IPS DF 4.7 (cell line): Measurements from ENCODE around the gene NME7.

Experiments used
- DNase-seq: peaks from one replicate; pipeline ENCODE4 v3.0.0-alpha.2; 2013; ENCODE audit warnings: low spot score; ENCODE audit errors: extremely low read depth

Gene NME7

GRCh38 chr1:169108863-169109560, 258.6 kb downstream of the NME7 start:
- no peak for DNase-seq

GRCh38 chr1:169108223-169108622, 259.4 kb downstream of the NME7 start:
- DNase-seq: no peak

DNA sequence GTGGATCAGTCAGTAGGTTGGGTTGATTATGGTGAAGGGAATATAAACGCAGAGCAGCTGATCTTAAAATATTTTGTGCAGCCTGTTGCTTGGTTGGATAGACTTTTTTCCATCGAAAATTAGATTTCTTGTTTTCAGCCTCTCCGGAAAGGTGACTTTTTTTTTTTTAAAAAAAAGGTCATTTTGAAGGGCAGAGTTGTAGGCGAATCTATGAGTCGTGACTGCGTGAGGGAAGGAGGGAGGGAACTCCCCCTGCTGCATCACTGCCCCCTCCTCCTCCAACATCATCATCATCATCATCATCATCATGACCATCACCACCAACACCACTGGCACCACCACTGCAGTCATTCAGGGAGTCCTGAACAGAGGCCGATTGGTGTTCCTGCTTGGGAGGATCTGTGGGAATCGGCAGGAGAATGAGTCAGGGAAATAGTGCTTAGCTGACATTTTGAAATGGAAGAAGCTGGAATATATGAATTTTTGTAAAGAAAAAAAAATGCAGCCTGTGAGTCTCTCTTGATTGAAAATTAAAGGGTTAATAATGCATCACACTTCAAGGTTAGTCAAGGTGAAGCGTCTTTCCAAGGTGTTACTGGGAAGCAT, 259.9 kb downstream of the NME7 start:
- no peak for DNase-seq

GRCh38 chr1:169106921-169107602, 260.5 kb downstream of the NME7 start:
- DNase-seq: no peak

- peak; percentile 33 for DNase-seq
Observed at GRCh38 chr1:169106095-169106920, 261.3 kb downstream of the NME7 start, which contains the start of gene ATP1B1. Gene ATP1B1 (plus strand): TSS chr1:169106690. CDS start chr1:169106830, 140 bp downstream.

- DNase-seq: no peak
Observed at GRCh38 chr1:169105434-169106094, 262.0 kb downstream of the NME7 start.

DNA sequence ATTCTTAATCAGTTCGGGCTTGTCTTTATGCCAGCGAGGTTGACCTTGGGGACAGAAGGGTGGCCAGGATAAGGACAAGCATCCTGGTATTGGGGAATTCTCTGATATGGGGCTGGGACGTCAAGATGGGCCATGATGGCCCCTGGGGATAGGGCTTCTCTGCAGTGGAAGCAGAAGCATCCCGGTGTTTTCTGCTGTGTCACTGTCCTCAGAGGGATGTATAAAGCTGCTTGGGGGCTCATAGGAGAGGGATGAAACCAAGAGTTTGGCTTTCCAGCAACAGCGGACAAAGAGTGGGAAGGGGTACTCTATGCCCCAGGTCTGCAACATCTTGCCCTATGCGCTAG, 262.5 kb downstream of the NME7 start:
- no peak for DNase-seq

DNA sequence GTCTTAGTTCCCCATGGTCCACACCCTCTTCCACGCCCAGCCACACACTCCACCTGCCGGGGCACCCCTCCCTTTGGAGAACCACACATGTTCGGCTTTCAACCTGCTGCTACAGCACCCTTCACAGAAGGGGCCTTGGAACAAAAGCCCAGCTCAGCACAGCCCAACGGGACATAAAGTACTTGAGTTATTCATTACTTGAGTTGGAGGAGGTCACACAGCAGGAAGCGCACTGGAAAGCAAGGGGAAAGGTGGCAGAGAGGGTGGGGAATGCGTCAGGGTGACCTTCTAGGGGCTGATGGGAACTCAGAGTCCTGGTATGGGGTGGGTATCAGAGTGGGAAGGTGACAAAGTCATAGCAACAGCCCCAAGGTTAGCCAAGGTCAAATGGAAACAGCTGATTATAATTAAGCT, 264.1 kb downstream of the NME7 start:
- DNase-seq: no peak

DNA sequence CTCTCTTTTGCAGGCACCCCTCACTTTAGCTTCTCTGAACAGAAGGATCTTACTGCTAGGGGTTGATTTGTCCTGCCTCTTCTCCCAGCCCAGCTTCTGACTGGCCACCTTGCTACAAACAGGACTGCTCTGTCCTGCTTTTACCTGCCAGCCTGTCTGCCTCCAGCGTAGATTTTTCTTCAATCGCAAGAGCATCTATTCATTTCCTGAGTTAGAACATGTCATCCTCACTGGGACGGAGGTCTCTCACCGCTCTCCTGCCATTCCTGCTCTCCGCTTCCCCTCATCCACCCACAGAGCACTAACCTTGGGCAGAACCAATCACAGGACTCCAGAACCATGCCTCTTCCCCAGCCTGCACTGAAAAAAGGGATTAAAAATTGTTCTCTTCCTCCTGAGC, 264.6 kb downstream of the NME7 start:
- DNase-seq: no peak

DNA sequence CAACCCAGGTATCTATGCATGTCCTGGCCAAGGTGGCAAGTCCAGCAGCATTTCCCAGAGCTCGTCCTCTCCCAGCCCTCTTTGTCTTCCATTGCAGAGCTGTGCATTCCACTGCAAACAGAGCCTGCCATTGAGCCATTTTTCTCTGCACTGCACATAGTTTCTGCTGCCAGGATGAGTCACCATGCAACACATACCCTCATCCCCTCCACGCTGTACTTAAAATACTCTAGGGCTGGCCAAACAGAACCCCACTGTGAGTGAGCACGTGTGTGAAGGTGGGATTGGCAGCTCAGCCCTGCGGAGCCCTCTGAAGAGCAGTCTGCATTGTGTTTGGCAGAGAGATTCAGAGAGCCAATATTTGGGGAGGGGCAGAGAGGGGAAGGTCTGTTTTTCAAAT, 265.0 kb downstream of the NME7 start:
- DNase-seq: no peak

DNA sequence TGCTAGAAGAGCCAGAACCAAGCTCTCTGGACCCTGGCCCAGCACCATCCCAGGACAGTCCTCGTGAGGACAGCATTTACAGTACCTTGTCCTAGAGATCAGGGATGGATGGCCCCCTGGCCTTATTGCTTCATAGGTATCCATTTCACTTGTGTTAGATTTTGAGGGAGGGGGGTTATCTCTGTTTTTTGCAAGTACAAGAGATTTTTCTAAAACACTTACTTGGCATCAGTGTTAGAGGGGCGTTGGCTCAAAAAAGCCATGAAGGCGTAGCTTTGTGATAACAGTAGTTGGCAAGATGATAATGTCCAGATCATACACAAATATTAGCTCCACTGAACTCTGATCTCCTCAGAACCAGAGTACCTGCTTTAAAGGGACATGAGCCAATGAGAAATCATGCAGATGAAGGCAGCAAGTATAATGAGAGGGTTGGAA, 266.9 kb downstream of the NME7 start:
- DNase-seq: no peak

DNA sequence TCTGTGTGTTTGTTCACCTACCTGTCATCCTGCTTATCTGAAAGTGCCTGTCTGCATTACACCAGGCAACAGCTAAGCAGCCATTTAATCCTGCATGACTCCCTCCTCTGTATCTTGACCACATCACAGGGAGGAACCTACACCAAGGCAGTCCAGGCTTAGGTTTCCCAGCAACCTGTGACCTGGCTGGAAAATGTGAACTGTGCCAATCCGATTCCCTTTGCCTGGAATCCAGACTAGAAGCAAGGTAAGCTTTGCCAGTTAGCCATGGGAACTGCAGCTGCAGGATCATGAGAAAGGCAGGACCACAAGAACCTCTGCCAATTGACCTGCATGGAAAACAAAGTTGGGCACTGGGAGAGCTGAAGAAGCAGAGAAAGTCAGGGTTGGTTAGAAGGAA, 267.4 kb downstream of the NME7 start:
- no peak for DNase-seq

GRCh38 chr1:169099561-169099960, 268.0 kb downstream of the NME7 start:
- DNase-seq: no peak

GRCh38 chr1:169098380-169098779, 269.2 kb downstream of the NME7 start:
- no peak for DNase-seq

GRCh38 chr1:169094897-169095569, 272.6 kb downstream of the NME7 start:
- no peak for DNase-seq

- DNase-seq: no peak
Observed at GRCh38 chr1:169092399-169092798, 275.2 kb downstream of the NME7 start.

- DNase-seq: no peak
Observed at GRCh38 chr1:169091480-169091941, 276.1 kb downstream of the NME7 start.

GRCh38 chr1:169090900-169091311, 276.7 kb downstream of the NME7 start:
- DNase-seq: no peak

- no peak for DNase-seq
Observed at GRCh38 chr1:169090308-169090899, 277.2 kb downstream of the NME7 start.

- no peak for DNase-seq
Observed at GRCh38 chr1:169089776-169090175, 277.8 kb downstream of the NME7 start.
